ENCODE measurements around the gene SFTPD.

DNA sequence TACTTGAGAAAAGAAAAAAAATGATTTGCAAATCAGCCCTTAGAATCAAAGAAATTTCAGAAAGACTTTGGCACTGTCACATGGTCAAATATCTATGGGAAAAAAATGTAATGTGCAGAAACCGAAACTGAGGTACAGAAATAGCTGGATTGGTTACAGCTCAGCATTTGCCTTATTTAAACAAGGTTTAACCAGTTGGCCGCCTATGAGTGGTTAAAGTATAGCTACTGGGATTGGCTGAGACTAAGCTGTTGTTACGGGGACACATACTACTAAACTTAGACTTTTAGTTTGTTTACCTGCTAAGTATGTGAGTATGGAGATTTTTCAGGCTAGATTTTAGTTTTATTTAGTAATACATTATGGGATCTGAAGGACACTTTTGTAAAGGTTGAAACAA, 38.6 kb downstream of the SFTPD start:
- TF ChIP-seq, protein P1, sequence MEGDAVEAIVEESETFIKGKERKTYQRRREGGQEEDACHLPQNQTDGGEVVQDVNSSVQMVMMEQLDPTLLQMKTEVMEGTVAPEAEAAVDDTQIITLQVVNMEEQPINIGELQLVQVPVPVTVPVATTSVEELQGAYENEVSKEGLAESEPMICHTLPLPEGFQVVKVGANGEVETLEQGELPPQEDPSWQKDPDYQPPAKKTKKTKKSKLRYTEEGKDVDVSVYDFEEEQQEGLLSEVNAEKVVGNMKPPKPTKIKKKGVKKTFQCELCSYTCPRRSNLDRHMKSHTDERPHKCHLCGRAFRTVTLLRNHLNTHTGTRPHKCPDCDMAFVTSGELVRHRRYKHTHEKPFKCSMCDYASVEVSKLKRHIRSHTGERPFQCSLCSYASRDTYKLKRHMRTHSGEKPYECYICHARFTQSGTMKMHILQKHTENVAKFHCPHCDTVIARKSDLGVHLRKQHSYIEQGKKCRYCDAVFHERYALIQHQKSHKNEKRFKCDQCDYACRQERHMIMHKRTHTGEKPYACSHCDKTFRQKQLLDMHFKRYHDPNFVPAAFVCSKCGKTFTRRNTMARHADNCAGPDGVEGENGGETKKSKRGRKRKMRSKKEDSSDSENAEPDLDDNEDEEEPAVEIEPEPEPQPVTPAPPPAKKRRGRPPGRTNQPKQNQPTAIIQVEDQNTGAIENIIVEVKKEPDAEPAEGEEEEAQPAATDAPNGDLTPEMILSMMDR (IDR thresholded peaks at IDR 0.05 in 8 of 11, conservative IDR thresholded peaks at IDR 0.05 in 3 of 11) = no peak
- TF ChIP-seq POLR2AphosphoS5 (IDR thresholded peaks at IDR 0.05) = no peak

All from spleen (tissue), 7 donors.